Suprapubic skin (tissue), 4 donors: ENCODE results near the gene THOC6.

ENCODE experiments used
- CTCF ChIP-seq, 2 donors: fragments of 200-600 bp in 1 of 2; fragments of 450-650 bp in 1 of 2; sonication (generic) in 1 of 2; IDR thresholded peaks; one replicate each; pipeline ENCODE4 v1.5.1; 2016 to 2019; ENCODE audit warnings: antibody characterized with exemption in 2 of 2, mild to moderate bottlenecking in 1 of 2, moderate library complexity in 1 of 2
- EP300 ChIP-seq: sonication (generic); formaldehyde crosslinking; IDR thresholded peaks from one replicate; pipeline ENCODE4 v1.6.1; 2017; ENCODE audit warnings: antibody characterized with exemption
- POLR2A ChIP-seq, 2 donors: fragments of 450-650 bp; IDR thresholded peaks; one replicate each; pipeline ENCODE4 v1.6.1; 2017; ENCODE audit warnings: antibody characterized with exemption in 2 of 2, mild to moderate bottlenecking in 2 of 2, moderate library complexity in 2 of 2
- POLR2AphosphoS5 ChIP-seq, 3 donors: sonication (generic); formaldehyde crosslinking; IDR thresholded peaks; one replicate each; pipeline ENCODE4 v1.6.1; 2017; ENCODE audit warnings: antibody characterized with exemption in 3 of 3

GRCh38 chr16:3060339-3061127, 36.7 kb downstream of the THOC6 start:
- TF ChIP-seq CTCF (IDR thresholded peaks at IDR 0.05) = no peak
- no peak for TF ChIP-seq POLR2AphosphoS5 (IDR thresholded peaks at IDR 0.05)
- no peak for TF ChIP-seq POLR2A (IDR thresholded peaks at IDR 0.05)
- no peak for TF ChIP-seq EP300
